HL-60 (cell line): ENCODE data around the gene KIDINS220.

Experiments used
- DNase-seq, 2 experiments: peaks; one replicate each; pipeline ENCODE4 v3.0.0-alpha.2; 2010 to 2020; ENCODE audit warnings: low read depth in 1 of 2, low spot score in 1 of 2
- H3K27ac ChIP-seq: fragments of 250-450 bp; sonication (Bioruptor Pico); replicated peaks from 2 replicates; pipeline ENCODE4 v1.5.1; 2020; ENCODE audit warnings: mild to moderate bottlenecking, moderate library complexity
- H3K27me3 ChIP-seq: fragments of 250-450 bp; sonication (Bioruptor Pico); 2 replicates; pipeline ENCODE4 v1.5.1; 2021; ENCODE audit warnings: mild to moderate bottlenecking, moderate library complexity; ENCODE audit not compliant: insufficient read depth, poor library complexity, severe bottlenecking
- H3K4me3 ChIP-seq: replicated peaks from 2 replicates; pipeline ENCODE4 v1.5.1; 2011; ENCODE audit warnings: mild to moderate bottlenecking, control low read depth, low read length; ENCODE audit not compliant: insufficient read depth
- CTCF ChIP-seq: IDR thresholded peaks from one replicate; pipeline ENCODE4 v1.5.1; 2011; ENCODE audit warnings: low read length, control low read depth, inconsistent platforms; ENCODE audit not compliant: insufficient read depth
- GABPA ChIP-seq: IDR thresholded peaks from 2 replicates; pipeline ENCODE4 v1.6.1; 2012; ENCODE audit warnings: low read depth
- POLR2AphosphoS5 ChIP-seq: IDR thresholded peaks from 2 replicates; pipeline ENCODE4 v1.6.1; 2012; ENCODE audit warnings: low read depth
- REST ChIP-seq: IDR thresholded peaks from 2 replicates; pipeline ENCODE4 v1.6.1; 2012; ENCODE audit warnings: low read depth; ENCODE audit not compliant: insufficient replicate concordance
- SPI1 ChIP-seq: IDR thresholded peaks from 2 replicates; pipeline ENCODE4 v1.6.1; 2012; ENCODE audit warnings: low read depth, mild to moderate bottlenecking, borderline replicate concordance

KIDINS220 gene

DNA sequence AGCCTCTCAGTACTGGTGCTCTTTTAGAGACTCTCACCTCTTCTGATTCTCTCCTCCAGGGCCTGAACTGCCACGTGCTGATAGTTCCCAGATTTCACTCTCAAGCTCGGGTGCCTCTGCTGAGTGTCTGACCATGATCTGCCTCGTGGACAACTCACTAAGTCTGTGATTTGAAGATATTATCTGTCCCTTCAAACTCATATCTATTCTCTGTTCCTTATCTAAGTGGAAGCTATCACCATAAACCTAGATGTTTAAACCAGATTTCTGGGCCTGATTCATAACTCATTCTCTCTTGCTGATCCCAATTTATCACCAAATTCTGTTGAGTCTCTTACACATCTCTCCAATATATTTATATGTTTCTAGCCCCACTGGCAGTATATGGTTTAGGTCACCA, 29.9 kb upstream of the KIDINS220 start:
- H3K27ac ChIP-seq, result no peak overlapping the region
- no peak for DNase-seq
- H3K27me3 ChIP-seq, result peaks cover 3% of the 10 kb centered on the region
- TF ChIP-seq POLR2AphosphoS5, result no peak
- TF ChIP-seq REST, result no peak
- no peak for TF ChIP-seq SPI1
- no peak for TF ChIP-seq GABPA
- no peak for TF ChIP-seq CTCF
- no peak overlapping the region for H3K4me3 ChIP-seq

DNA sequence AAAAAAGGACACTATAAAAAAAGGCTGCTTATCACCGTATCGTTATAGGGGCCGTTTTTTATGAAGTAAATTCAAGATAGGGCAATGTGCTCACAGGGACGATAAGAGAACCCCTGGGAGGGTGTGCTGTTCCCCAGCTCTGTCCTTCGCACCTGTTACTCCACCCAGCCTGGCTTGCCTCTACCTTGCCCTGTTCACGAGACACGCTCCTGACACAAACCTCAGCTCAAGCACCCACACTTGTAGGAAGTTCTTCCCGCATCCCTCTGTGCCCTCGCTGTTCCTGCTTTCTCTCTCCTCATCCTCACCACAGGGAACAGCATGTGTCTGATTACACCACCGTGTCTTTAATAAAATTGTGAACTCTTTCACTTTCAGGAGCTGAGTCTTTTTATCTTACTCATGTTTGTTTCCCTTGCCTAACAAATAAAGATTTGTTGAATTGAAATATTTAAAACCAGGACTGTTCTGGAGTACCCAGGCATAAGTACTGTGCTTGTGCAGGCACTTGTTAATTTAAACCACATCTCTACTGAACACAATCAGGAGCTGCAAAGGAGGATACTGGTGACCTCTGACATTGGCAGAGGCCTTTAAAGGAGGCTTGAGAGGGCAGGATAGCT, 26.0 kb upstream of the KIDINS220 start:
- no peak overlapping the region for H3K27ac ChIP-seq
- no peak for DNase-seq
- H3K27me3 ChIP-seq, result peaks cover 8% of the 10 kb centered on the region
- TF ChIP-seq POLR2AphosphoS5, result no peak
- no peak for TF ChIP-seq REST
- TF ChIP-seq GABPA, result no peak
- TF ChIP-seq SPI1, result no peak
- no peak for TF ChIP-seq CTCF
- no peak overlapping the region for H3K4me3 ChIP-seq

GRCh38 chr2:8862230-8862629, 24.8 kb upstream of the KIDINS220 start:
- no peak for DNase-seq
- peaks cover 8% of the 10 kb centered on the region for H3K27me3 ChIP-seq
- no peak overlapping the region for H3K27ac ChIP-seq
- no peak overlapping the region for H3K4me3 ChIP-seq
- TF ChIP-seq REST (no peak), SPI1 (no peak), GABPA (no peak), CTCF (no peak), POLR2AphosphoS5 (no peak)
